Panc1 (cell line): ENCODE measurements around the gene STK39. TPM values are rescaled to one million over a fixed set of nuclear protein-coding genes. Genes with fewer than 3 reads are reported as not detected.

ENCODE experiments used
- ATAC-seq: fragments of 200-7000 bp; cut with Tn5 transposase; 2 replicates; pipeline ENCODE4 v1.9.1; 2020; ENCODE audit warnings: mild to moderate bottlenecking, moderate library complexity
- BruUV-seq: library from RNA; stranded (reverse); fragments of 400-500 nt; replicated peaks from 2 replicates; lab custom pipeline; 2021; lab: Mats Ljungman, UMichigan
- CTCF ChIA-PET: fragments of 300-600 bp; sonication (Branson Sonifier 250); formaldehyde crosslinking; loops from one replicate; lab custom pipeline; 2022; ENCODE audit warnings: antibody characterized with exemption; lab: Charles Lee
- POLR2A ChIA-PET: fragments of 300-600 bp; sonication (Branson Sonifier 250); formaldehyde crosslinking; loops from one replicate; lab custom pipeline; 2022; ENCODE audit warnings: antibody characterized with exemption; lab: Charles Lee
- DNase-seq: peaks from one replicate; pipeline ENCODE4 v3.0.0-alpha.2; 2010; ENCODE audit warnings: low read depth, low spot score
- H3K27ac ChIP-seq: 2 replicates; pipeline ENCODE4 v1.5.1; 2011; ENCODE audit warnings: mild to moderate bottlenecking, low read length, inconsistent platforms
- H3K27me3 ChIP-seq: fragments of 200-500 bp; sonication (Bioruptor generic); 2 replicates; pipeline ENCODE4 v1.6.0; 2014; ENCODE audit warnings: low read length, inconsistent platforms; ENCODE audit not compliant: control insufficient read depth, insufficient read depth
- H3K36me3 ChIP-seq: fragments of 200-500 bp; sonication (Bioruptor generic); 2 replicates; pipeline ENCODE4 v1.5.1; 2014; ENCODE audit warnings: inconsistent platforms, mild to moderate bottlenecking, low read length, moderate library complexity; ENCODE audit not compliant: control insufficient read depth, insufficient read depth
- H3K4me1 ChIP-seq: 2 replicates; pipeline ENCODE4 v1.5.1; 2011; ENCODE audit warnings: inconsistent platforms, mild to moderate bottlenecking, low read length, moderate library complexity; ENCODE audit not compliant: control insufficient read depth, insufficient read depth
- H3K4me3 ChIP-seq, 2 experiments: 2 replicates each; pipeline ENCODE4 v1.5.1; 2011 to 2012; ENCODE audit warnings: low read depth in 2 of 2, low read length in 2 of 2, mild to moderate bottlenecking in 2 of 2, inconsistent platforms in 1 of 2, moderate library complexity in 1 of 2
- H3K9me3 ChIP-seq: fragments of 200-500 bp; sonication (Bioruptor generic); 2 replicates; pipeline ENCODE4 v1.5.1; 2014; ENCODE audit warnings: low read depth, mild to moderate bottlenecking, inconsistent platforms, low read length, moderate library complexity; ENCODE audit not compliant: control insufficient read depth, insufficient read depth
- POLR2AphosphoS5 ChIP-seq: IDR thresholded peaks from 2 replicates; pipeline ENCODE4 v1.6.1; 2012; ENCODE audit warnings: mild to moderate bottlenecking, low read depth, low read length, moderate library complexity
- SIN3A ChIP-seq: IDR thresholded peaks from 2 replicates; pipeline ENCODE4 v1.6.1; 2012; ENCODE audit warnings: low read depth, mild to moderate bottlenecking, low read length, moderate library complexity, borderline replicate concordance; ENCODE audit not compliant: insufficient read depth
- TCF7L2 ChIP-seq: IDR thresholded peaks from 2 replicates; pipeline ENCODE4 v1.6.1; 2011; ENCODE audit warnings: mild to moderate bottlenecking, low read depth, low read length, inconsistent platforms
- in situ Hi-C: cut with HindIII; loops from 2 replicates; pipeline ENCODE4 v1.10.0; 2016; ENCODE audit warnings: low sequenced_read_pairs, low pct_unique_long_range_greater_than_20kb
- intact Hi-C: fragments of 100-400 bp; cut with micrococcal nuclease; formaldehyde crosslinking; loops from one replicate; pipeline ENCODE4 v1.10.0; 2022; ENCODE audit not compliant: unreplicated experiment
- total RNA-seq: library from RNA; stranded (reverse); gene quantifications from one replicate; pipeline ENCODE4 v1.2.1, GENCODE V29; 2021; ENCODE audit not compliant: unreplicated experiment
- TF ChIP-seq, protein P1 (sequence below), 2 experiments: IDR thresholded peaks; 2 replicates each; pipeline ENCODE4 v1.6.1; 2011 to 2012; ENCODE audit warnings: low read depth in 2 of 2, control low read depth in 1 of 2, low read length in 1 of 2, mild to moderate bottlenecking in 1 of 2, moderate library complexity in 1 of 2; ENCODE audit not compliant: insufficient read depth in 1 of 2
- TF ChIP-seq, protein P2 (sequence below): fragments of 450-650 bp; IDR thresholded peaks from 2 replicates; pipeline ENCODE4 v1.5.1; 2017; ENCODE audit warnings: mild to moderate bottlenecking

Gene STK39
- total RNA-seq, 1 experiment from 2014 or later = 14.0 TPM

DNA sequence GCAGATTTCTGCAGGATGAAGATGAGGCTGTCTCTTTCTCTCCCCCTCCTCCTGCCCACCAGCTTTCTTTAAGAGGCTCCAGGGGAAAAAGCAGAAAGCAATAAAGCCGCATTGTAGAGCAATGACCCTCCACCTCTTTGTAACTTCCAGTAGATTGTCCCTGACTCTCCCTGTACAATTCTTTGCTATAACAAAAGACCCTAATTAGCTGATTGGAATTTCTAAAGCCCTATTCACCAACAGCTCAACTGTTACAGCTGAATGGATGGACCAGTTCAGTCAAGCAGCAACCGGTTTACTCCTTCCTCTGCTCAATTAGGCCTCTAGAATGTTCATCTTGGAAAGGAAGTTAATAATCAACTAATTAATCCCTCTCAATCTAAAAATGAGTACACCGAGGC, 301.0 kb downstream of the STK39 start:
- no peak overlapping the region for H3K27ac ChIP-seq
- no peak for ATAC-seq
- no peaks in the 10 kb centered on the region for H3K27me3 ChIP-seq
- TF ChIP-seq, protein P1, sequence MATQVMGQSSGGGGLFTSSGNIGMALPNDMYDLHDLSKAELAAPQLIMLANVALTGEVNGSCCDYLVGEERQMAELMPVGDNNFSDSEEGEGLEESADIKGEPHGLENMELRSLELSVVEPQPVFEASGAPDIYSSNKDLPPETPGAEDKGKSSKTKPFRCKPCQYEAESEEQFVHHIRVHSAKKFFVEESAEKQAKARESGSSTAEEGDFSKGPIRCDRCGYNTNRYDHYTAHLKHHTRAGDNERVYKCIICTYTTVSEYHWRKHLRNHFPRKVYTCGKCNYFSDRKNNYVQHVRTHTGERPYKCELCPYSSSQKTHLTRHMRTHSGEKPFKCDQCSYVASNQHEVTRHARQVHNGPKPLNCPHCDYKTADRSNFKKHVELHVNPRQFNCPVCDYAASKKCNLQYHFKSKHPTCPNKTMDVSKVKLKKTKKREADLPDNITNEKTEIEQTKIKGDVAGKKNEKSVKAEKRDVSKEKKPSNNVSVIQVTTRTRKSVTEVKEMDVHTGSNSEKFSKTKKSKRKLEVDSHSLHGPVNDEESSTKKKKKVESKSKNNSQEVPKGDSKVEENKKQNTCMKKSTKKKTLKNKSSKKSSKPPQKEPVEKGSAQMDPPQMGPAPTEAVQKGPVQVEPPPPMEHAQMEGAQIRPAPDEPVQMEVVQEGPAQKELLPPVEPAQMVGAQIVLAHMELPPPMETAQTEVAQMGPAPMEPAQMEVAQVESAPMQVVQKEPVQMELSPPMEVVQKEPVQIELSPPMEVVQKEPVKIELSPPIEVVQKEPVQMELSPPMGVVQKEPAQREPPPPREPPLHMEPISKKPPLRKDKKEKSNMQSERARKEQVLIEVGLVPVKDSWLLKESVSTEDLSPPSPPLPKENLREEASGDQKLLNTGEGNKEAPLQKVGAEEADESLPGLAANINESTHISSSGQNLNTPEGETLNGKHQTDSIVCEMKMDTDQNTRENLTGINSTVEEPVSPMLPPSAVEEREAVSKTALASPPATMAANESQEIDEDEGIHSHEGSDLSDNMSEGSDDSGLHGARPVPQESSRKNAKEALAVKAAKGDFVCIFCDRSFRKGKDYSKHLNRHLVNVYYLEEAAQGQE (IDR thresholded peaks at IDR 0.05; ENCODE audit: insufficient read depth in 1 of 2, low read depth in 2 of 2, low read length in 1 of 2) = no peak
- TF ChIP-seq SIN3A (no peak), TCF7L2 (no peak), POLR2AphosphoS5 (no peak)
- TF ChIP-seq, protein P2, sequence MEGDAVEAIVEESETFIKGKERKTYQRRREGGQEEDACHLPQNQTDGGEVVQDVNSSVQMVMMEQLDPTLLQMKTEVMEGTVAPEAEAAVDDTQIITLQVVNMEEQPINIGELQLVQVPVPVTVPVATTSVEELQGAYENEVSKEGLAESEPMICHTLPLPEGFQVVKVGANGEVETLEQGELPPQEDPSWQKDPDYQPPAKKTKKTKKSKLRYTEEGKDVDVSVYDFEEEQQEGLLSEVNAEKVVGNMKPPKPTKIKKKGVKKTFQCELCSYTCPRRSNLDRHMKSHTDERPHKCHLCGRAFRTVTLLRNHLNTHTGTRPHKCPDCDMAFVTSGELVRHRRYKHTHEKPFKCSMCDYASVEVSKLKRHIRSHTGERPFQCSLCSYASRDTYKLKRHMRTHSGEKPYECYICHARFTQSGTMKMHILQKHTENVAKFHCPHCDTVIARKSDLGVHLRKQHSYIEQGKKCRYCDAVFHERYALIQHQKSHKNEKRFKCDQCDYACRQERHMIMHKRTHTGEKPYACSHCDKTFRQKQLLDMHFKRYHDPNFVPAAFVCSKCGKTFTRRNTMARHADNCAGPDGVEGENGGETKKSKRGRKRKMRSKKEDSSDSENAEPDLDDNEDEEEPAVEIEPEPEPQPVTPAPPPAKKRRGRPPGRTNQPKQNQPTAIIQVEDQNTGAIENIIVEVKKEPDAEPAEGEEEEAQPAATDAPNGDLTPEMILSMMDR = no peak
- POLR2A ChIA-PET = no interaction called here
- in situ Hi-C loops (no loop called here), intact Hi-C loops (no loop called here)
- no peak overlapping the region for H3K4me3 ChIP-seq
- H3K4me1 ChIP-seq = no peaks in the 10 kb centered on the region
- DNase-seq = no peak
- BruUV-seq = no TSS peak
- no peaks in the 10 kb centered on the region for H3K36me3 ChIP-seq
- CTCF ChIA-PET = no interaction called here
- no peaks in the 10 kb centered on the region for H3K9me3 ChIP-seq

DNA sequence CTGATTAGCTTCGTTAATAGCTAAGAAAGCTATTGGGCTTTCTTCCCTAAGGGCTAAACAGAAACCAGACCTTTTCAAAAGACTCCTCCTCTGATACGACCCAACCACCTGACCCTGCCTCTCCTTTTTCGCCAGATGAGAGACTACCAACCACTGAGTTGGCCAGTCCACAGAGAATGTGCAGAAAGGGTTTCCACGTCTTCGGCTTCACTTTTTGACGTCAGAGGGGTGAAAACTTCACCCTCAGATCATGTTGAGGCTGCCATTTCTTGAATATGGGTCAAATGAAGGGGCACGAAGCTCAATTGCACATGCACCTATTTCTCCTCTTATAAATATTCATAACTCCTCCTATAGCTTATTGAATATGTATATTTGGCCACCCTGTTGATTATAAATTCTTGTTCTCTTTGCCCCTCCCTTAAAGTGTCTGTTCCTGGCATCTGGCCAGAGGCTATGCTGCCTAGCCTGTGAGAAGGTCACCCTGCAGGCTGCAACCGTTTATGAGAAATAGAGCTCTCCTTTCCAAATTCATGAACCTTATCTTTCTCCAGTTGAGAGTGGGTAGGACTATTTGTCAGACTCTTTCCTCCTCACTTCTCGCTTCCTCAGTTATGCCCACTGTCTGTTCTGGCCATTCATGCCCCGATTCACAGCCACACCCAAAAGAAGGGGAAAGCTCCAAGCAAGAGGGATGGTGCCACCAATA, 301.6 kb downstream of the STK39 start:
- POLR2A ChIA-PET = no interaction called here
- no peaks in the 10 kb centered on the region for H3K4me1 ChIP-seq
- BruUV-seq = no TSS peak

More for the DNA sequence above, 301.6 kb downstream of the STK39 start:
- CTCF ChIA-PET = no interaction called here
- ATAC-seq (no peak), DNase-seq (no peak)
- intact Hi-C loops (no loop called here), in situ Hi-C loops (no loop called here)
- no peaks in the 10 kb centered on the region for H3K9me3 ChIP-seq
- no peak for TF ChIP-seq POLR2AphosphoS5
- no peak for TF ChIP-seq SIN3A
- TF ChIP-seq, protein P1 (IDR thresholded peaks at IDR 0.05; ENCODE audit: insufficient read depth in 1 of 2, low read depth in 2 of 2, low read length in 1 of 2) = no peak
- TF ChIP-seq, protein P2 = no peak
- TF ChIP-seq TCF7L2 = no peak
- no peak overlapping the region for H3K27ac ChIP-seq
- H3K27me3 ChIP-seq = no peaks in the 10 kb centered on the region; the same call in 1 of the 2 replicates
- no peaks in the 10 kb centered on the region for H3K36me3 ChIP-seq
- no peak overlapping the region for H3K4me3 ChIP-seq
